MM.1S (cell line): ENCODE measurements around the gene GPR137B.
"Not testable (repeated sequence)": the region's sequence is repeated elsewhere in the genome, so short reads cannot be mapped to it uniquely, and the experiment has no call there.

Source experiments
- EZH2 ChIP-seq: fragments of 300-600 bp; sonication (generic); optimal IDR thresholded peaks from 2 replicates; pipeline ENCODE3; 2017; ENCODE audit warnings: low read depth, mild to moderate bottlenecking, antibody characterized with exemption, low read length, mixed read lengths
- TF ChIP-seq, protein P1 (sequence below): fragments of 300-600 bp; sonication (generic); IDR thresholded peaks from 2 replicates; pipeline ENCODE4 v1.5.1; 2016; ENCODE audit warnings: antibody characterized with exemption, low read length, mixed read lengths

DNA sequence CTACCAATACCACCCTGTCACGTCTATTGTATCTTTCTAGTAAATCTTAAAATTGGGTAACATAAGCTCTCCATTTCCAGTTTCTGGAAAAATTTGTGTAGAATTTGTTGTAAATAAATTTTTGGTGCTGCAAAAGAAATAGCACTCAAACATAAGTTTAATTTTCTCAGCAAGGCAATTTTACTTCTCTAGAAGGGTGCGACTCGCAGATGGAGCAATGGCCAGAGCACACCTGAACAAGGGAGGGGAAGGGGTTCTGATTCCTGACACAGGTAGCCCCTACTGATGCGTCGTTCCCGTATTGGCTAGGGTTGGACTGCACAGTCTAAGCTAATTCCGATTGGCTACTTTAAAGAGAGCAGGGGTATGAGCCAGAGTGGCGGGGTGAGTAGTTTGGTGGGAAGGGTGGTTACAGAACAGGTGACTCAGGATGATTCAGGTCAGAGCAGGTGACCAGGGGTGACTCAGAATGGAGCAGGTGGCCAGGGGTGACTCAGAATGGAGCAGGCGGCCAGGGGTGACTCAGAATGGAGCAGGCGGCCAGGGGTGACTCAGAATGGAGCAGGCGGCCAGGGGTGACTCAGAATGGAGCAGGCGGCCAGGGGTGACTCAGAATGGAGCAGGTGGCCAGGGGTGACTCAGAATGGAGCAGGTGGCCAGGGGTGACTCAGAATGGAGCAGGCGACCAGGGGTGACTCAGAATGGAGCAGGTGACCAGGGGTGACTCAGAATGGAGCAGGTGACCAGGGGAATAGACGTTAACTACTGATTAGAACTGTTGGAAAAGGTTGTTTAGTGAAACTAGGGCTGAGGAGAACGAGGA is 45.5 kb upstream of the GPR137B start:
- not testable (repeated sequence) for TF ChIP-seq EZH2
- TF ChIP-seq, protein P1, sequence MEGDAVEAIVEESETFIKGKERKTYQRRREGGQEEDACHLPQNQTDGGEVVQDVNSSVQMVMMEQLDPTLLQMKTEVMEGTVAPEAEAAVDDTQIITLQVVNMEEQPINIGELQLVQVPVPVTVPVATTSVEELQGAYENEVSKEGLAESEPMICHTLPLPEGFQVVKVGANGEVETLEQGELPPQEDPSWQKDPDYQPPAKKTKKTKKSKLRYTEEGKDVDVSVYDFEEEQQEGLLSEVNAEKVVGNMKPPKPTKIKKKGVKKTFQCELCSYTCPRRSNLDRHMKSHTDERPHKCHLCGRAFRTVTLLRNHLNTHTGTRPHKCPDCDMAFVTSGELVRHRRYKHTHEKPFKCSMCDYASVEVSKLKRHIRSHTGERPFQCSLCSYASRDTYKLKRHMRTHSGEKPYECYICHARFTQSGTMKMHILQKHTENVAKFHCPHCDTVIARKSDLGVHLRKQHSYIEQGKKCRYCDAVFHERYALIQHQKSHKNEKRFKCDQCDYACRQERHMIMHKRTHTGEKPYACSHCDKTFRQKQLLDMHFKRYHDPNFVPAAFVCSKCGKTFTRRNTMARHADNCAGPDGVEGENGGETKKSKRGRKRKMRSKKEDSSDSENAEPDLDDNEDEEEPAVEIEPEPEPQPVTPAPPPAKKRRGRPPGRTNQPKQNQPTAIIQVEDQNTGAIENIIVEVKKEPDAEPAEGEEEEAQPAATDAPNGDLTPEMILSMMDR: not testable (repeated sequence)
